NCI-H524 treated with DMSO at 0.1 percent for 48 hours (cell line): ENCODE data around the gene TMEM215.
A peak's percentile ranks its signal among the peaks of the same experiment; 100 is the strongest.
"Not testable (repeated sequence)": the region's sequence is repeated elsewhere in the genome, so short reads cannot be mapped to it uniquely, and the experiment has no call there.

Experiments
- DNase-seq: peaks from one replicate; lab custom pipeline; 2025; lab: John Stamatoyannopoulos, UW

TMEM215 gene

GRCh38 chr9:32783168-32783891, at the start of gene TMEM215:
Gene TMEM215 (plus strand): TSS chr9:32783540. CDS start chr9:32784184, 644 bp downstream.
- peak; percentile 16 for DNase-seq

- DNase-seq: no peak
These were observed 47.9 kb upstream of the TMEM215 start for GRCh38 chr9:32735476-32735875.

- DNase-seq: no peak
These were observed 46.0 kb upstream of the TMEM215 start for GRCh38 chr9:32737378-32737777.

GRCh38 chr9:32738501-32739172, 44.7 kb upstream of the TMEM215 start:
- DNase-seq: no peak

DNA sequence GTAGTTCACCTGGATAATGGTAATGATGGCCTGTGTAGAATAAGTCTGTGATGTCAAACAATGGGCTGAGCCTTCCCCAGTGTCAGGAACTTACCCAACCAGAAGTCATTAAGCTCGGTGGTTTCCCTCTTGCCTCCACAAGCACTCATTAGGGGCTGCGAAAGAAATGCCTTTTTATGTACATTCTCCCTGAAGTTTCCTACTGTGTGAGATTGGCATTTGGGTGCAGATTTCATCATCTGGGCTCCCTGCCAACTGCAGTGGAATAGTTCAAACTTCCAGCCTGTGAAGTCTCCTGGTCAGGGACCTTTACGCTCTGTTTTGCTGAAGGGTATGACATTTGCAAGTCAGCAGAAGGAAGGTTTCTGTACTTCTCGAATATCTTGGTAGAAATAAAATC, 41.6 kb upstream of the TMEM215 start:
- DNase-seq: no peak

DNA sequence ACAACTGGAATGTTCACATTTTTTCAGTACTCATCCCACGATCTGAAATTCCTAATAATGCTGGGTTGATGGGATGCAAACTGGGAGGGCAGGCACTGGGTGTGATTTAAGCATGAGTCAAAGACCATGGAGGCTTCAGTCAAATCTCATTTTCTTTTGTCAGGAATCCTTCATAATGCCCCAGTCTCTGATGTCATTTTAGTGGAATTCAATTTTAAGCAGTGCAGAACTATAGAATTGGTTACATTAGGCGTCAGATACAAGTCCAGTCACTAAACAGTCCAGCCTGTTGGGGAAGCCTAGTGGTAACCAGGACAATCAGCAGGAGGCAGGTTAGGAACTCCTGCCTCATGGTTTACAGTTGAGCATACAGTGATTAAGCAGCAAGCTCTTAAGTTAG, 41.0 kb upstream of the TMEM215 start:
- DNase-seq: no peak

DNA sequence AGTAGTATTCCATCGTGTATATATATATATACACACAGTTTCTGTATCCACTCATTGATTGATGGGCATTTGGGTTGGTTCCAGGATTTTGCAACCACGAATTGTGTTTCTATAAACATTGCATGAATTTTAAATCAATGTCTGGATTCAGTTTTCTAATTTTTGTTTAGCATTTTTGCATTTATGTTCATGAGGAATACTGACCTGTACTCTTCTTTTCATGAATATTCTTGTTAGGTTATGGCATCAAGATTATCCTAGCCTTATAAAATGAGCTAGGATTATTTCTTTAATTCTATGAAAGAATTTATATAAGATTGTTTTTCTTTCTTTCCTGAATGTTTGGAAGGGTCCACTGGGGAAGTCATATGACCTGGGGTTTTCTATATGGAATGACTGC, 35.3 kb upstream of the TMEM215 start:
- DNase-seq: no peak

- DNase-seq: no peak
These were observed 27.6 kb upstream of the TMEM215 start for GRCh38 chr9:32755730-32756129.

GRCh38 chr9:32764139-32764538, 19.2 kb upstream of the TMEM215 start:
- no peak for DNase-seq

GRCh38 chr9:32775283-32775682, 8.1 kb upstream of the TMEM215 start:
- no peak for DNase-seq

DNA sequence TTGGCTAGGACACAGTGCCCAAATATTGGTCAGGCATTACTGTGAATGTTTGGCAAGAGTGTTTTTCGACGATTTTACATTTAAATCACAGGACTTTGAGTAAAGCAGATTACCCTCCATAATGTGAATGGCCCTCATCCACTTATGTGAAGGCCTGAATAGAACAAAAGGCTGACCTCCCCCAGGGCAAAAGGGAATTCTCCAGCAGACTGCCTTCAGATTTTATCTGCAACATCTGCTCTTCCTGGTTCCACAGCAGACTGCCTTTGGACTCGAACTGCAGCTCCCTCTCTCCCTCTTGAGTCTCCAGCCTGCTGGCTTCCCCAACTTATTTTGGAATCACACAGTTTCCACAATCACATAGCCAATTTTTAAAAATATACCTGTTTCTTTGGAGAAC, 7.1 kb upstream of the TMEM215 start:
- DNase-seq: no peak

DNA sequence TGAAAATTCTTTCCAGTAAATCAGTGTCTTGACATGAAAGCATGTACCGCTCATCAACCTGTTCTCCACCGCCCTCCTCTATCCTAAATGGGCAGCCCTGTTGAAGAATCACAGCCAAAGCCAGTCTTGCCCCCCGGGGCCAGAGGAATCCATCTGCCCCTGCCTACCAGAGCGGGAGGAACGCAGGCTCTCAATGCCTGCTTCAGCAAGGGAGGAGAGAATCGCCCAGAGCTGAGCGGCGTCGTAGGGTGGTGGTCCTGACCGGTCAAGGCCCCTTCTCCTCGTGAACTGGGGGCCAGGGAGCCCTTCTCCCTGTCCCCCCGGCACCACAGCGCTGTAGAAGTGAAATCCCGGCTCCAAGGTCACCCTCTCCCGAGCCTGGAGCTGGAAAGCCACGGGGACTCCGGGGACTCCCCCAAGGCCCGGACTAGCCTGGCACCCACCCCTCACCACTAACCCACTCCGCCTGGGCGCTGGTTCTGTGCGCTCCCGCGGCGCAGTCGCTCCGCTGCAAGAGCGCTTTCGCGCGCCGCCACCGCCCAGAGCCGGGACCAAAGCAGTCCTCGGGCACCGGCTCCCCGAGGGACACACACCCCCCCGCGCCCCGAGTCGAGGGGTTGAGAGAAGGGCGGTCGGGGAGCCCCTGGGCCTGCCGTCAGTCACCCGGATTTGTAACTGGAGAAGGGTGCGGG, 718 bp upstream of the TMEM215 start:
- DNase-seq: no peak

DNA sequence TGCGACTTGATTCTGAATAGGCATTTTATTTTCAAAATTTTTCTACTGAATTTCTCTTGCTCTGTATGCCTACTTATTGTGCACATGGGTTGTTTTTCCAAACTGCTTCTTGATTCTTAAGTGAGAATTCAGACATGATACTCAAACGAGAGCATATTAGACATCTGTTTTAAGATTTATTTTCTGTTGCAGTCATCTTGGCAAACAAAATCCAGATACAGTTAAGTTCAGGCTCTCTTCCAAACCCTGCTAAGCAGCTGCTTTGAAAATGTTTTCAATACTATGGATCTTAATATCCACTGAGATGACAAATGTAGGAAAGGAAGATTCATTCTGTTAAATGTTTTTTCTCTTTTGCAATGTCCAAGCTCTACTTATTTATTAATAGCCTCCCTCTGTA, 4.5 kb downstream of the TMEM215 start:
- no peak for DNase-seq

- not testable (repeated sequence) for DNase-seq
These were observed 12.7 kb downstream of the TMEM215 start for GRCh38 chr9:32796015-32796414.

DNA sequence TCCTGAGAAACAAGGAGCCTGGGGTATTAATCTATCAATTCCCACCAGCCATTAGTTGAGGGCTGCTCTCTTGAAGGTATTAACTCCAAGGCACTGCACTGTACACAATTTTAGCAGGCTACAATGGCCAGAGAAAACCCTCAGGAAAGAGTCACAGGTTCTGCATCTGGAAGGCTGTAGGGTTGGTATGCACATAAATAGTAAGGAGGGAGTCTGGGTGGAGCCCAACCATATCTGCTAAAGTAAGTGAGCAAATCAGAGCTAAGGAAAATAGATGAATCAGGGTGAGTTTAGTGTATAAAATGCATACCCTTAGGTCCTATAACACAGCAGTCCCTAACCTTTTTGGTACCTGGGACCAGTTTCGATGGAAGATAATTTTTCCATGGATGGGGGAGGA, 18.2 kb downstream of the TMEM215 start:
- no peak for DNase-seq

GRCh38 chr9:32807217-32807616, 23.9 kb downstream of the TMEM215 start:
- no peak for DNase-seq

DNA sequence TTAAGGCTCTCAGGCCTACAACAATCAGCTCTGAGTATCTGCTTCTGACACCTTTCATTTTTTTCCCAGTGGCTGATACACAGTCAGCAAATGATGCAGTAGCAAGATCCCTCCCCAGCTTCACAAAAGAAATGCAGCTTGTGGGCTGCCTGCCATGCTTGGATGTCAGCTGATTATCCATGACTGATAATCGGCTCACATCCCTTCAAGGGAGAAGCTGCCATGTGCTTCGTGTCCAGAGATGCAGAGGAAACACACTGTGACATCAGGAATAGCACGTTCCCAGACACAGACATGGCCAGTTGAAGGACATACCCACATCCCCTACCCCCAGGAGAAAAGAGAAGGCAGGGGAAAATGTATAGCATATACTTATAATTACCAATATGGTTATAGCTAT, 27.9 kb downstream of the TMEM215 start:
- no peak for DNase-seq

DNA sequence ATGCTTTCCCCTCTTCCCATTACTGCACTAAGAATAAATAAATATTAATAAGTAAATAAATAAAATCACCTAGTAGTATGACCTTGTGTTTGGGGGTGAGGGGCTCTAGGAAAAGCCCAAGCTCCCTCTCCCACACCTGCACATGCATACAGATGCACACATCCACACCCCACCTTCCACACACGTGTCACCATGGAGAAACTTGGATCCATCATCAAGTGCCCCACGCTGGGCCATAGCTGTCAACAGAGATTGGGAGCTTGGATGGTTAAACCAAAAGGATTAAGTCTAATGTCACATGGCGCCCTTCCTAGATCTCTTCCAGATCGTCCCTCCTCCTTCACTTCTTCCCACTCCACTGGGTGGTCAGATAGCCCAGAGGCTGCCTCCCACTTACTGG, 37.0 kb downstream of the TMEM215 start:
- no peak for DNase-seq

DNA sequence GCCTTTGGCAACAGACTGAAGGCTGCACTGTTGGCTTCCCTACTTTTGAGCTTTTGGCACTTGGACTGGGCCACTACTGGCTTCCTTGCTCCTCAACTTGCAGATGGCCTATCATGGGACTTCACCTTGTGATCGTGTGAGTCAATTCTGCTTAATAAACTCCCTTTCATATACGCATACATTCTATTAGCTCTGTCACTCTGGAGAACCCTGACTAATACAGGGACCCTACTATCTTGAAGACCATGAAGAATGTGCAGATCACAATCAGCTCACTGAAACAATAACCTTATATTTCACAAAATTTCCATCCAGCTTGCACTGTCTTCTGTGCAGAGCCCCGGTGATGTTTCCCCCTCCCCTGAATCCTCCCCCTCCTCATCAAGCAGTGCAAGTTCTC, 39.8 kb downstream of the TMEM215 start:
- DNase-seq: no peak

DNA sequence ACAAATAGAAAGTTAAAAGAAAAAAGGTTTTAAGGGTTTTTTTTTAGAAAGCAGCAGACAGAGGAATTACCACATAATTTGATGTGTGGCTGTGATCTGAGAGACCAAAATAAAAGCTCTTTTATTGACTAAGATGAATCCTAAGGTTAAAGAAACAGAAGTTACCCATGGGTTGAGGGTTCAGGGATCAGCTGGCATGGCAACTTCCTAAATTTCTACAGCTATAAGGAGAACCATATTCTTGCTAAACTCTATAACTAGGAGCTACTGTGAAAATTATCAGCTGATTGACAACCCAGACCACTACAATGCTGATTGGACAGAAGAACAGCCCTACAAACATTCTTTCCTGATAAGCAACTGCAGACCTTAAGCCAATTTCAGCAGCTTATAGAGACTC, 40.2 kb downstream of the TMEM215 start:
- DNase-seq: no peak

GRCh38 chr9:32825203-32825602, 41.9 kb downstream of the TMEM215 start:
- DNase-seq: no peak

DNA sequence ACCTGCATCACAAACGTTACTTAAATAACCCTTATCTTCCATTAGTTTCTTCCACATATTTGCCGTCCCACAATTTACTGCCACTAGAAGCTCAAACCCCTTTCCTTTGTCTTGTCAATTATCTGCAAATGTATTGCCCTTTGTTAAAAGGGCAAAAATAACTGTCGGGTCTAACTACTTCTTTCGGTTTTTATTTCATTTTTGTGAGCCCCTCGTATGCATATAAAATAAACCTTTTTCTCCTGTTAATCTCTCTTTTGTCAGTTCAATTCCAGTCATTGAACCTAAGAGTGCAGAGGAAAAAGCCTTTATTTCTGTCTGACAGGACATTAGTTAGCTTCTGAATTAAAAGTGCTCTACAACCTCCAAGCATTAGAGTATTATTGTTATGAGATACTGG, 45.5 kb downstream of the TMEM215 start:
- DNase-seq: no peak

GRCh38 chr9:32832346-32832745, 49.0 kb downstream of the TMEM215 start:
- DNase-seq: no peak
